ENCODE results near the gene MFNG.

Gene MFNG

DNA sequence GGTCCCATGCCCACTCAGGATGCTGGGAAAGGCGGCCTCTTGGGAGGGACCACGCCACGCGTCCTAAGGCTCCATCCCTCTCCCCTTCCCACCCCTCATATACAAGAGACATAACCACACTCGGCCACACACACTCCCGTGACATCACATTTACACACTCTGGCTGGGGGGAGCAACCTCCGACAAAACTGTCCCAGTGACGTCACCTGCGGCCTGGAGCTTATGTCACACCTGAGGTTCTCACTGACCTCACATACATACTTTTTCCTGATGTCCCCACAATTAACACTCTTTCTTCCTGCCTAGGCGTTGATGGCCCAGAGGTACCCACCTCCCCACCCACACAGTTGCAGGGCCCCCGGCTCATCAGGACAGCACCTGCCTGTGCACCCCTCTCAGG lies 60.8 kb downstream of the MFNG start:
- no peak for DNase-seq (ENCODE audit: low spot score)

GRCh38 chr22:37423283-37423682 lies 62.9 kb downstream of the MFNG start:
- DNase-seq (ENCODE audit: low spot score): no peak

DNA sequence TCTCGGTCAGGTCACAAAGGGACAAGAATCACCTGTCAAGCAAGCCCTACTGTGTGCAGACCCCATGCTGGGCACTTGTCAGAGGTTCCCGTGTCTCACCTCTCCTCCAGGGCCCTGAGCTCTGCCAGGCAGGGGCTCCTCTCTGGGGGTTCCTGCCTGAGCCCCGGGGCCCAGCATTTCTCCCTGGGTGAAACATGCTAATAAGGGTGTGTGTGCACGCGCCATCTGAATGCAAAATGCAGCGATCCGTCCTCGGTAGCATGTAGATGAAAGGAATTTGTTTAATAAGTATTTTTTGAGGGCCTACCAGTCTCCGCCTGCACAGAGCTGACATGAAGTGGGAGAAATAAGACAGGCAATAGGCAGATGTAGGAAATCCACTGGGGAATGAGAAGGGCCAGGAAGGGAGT lies 64.7 kb downstream of the MFNG start:
- no peak for DNase-seq (ENCODE audit: low spot score)

GRCh38 chr22:37420686-37421467 lies 65.3 kb downstream of the MFNG start:
- DNase-seq (ENCODE audit: low spot score): no peak

- DNase-seq (ENCODE audit: low spot score): no peak
Observed at GRCh38 chr22:37419969-37420685, 66.1 kb downstream of the MFNG start.

- DNase-seq (ENCODE audit: low spot score): no peak
Observed at GRCh38 chr22:37419370-37419968, 66.7 kb downstream of the MFNG start.
